ENCODE data around the gene BTBD1. TPM values are rescaled to one million over a fixed set of nuclear protein-coding genes. Genes with fewer than 3 reads are reported as not detected.

Gene BTBD1
- total RNA-seq, 1 donor from 2014 or later, result 60.3 TPM

Other genes starting within 250 kb of the BTBD1 start
- 17.5 and 20.0 TPM in 2 replicates for gene HOMER2, start 114.5 kb downstream of the BTBD1 start, total RNA-seq
- gene RAMAC, start 81.0 kb downstream of the BTBD1 start, total RNA-seq, result 27.4 and 29.7 TPM in 2 replicates
- gene C15orf40, start 55.6 kb downstream of the BTBD1 start, total RNA-seq, result 23.4 and 26.4 TPM in 2 replicates
- 13.0 and 15.9 TPM in 2 replicates for gene TM6SF1, start 40.4 kb upstream of the BTBD1 start, total RNA-seq
- gene HDGFL3, start 140.6 kb upstream of the BTBD1 start, total RNA-seq, result 82.3 and 87.0 TPM in 2 replicates
- not detected in 2 replicates for gene BNC1, start 217.4 kb upstream of the BTBD1 start, total RNA-seq

All from T-helper 1 cell treated with Interleukin-12 subunit alpha and Interleukin-12 subunit beta and Interleukin-4 antibody, amounts not matched to agents 30 ng/mL and 1 ng/mL, for 36 hours (primary cell).